HG03045 (cell line): ENCODE results near the gene RNU1-3.
"Not testable (repeated sequence)": the region's sequence is repeated elsewhere in the genome, so short reads cannot be mapped to it uniquely, and the experiment has no call there.

ENCODE experiments used
- ATAC-seq: cut with Tn5 transposase; IDR thresholded peaks from one replicate; pipeline ENCODE4 v1.9.1; 2021; ENCODE audit warnings: mild to moderate bottlenecking, moderate library complexity; ENCODE audit not compliant: unreplicated experiment

The RNU1-3 gene

GRCh38 chr1:16623337-16623736 lies 43.4 kb downstream of the RNU1-3 start:
- ATAC-seq: not testable (repeated sequence)

GRCh38 chr1:16621681-16622315 lies 45.0 kb downstream of the RNU1-3 start:
- ATAC-seq: not testable (repeated sequence)

GRCh38 chr1:16621300-16621658 lies 45.5 kb downstream of the RNU1-3 start:
- no peak for ATAC-seq

- not testable (repeated sequence) for ATAC-seq
Measured at GRCh38 chr1:16619803-16620501, 46.8 kb downstream of the RNU1-3 start.

GRCh38 chr1:16618719-16619118 lies 48.0 kb downstream of the RNU1-3 start:
- no peak for ATAC-seq

- ATAC-seq: no peak
Measured at GRCh38 chr1:16617778-16618580, 48.8 kb downstream of the RNU1-3 start.

GRCh38 chr1:16617114-16617631 lies 49.6 kb downstream of the RNU1-3 start:
- ATAC-seq: no peak
